Endometrium (tissue), 2 donors: ENCODE measurements around the gene ARID1B.

Experiments
- FAIRE-seq: peaks from 2 replicates; lab custom pipeline; 2012; peaks lifted over from hg19 to GRCh38; lab: Jason Lieb, UNC
- donor health status: control.
- donor health status: control.

Gene ARID1B

DNA sequence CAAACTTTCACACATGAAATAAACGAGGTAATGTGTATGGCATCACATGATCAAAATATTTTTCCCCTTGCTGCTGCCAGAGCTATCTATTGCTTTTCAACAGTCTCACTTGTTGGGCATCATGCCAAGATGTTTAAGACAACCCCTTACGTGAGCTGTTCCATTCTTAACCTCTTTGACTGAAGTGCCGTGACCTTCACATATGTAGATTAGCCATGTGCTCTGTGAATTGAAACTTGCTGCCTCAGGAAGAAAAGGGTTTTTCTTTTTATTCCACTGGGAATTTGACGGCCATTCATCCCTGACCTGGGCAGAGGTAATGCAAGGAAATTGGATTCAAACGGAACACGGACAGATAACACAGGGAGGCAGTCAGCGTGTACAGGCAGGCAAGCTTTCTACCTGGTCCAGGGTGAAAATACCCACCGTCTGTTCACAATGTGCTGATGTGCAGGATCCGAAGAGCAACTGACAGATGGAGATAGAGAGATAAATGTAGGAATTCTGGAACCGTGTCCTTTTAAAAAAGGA, 14.2 kb downstream of the ARID1B start:
- no peak for FAIRE-seq

DNA sequence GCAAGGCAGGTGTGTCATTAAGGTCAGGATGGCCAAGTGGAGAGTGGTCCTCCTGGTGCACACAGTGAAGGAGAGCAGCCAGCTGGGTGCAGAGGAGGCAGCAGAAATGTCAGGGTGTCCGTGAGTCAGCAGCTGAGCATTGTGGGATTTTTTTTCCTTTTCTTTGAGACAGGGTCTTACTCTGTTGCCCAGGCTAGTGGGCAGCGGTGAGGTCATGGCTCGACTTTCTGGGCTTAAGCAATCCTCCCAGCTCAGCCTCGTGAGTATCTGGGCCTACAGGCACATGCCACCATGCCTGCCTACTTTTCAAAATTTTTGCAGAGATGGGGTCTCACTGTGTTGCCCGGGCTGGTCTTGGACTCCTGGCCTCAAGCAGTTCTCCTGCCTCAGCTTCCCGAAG, 16.0 kb downstream of the ARID1B start:
- FAIRE-seq = no peak

DNA sequence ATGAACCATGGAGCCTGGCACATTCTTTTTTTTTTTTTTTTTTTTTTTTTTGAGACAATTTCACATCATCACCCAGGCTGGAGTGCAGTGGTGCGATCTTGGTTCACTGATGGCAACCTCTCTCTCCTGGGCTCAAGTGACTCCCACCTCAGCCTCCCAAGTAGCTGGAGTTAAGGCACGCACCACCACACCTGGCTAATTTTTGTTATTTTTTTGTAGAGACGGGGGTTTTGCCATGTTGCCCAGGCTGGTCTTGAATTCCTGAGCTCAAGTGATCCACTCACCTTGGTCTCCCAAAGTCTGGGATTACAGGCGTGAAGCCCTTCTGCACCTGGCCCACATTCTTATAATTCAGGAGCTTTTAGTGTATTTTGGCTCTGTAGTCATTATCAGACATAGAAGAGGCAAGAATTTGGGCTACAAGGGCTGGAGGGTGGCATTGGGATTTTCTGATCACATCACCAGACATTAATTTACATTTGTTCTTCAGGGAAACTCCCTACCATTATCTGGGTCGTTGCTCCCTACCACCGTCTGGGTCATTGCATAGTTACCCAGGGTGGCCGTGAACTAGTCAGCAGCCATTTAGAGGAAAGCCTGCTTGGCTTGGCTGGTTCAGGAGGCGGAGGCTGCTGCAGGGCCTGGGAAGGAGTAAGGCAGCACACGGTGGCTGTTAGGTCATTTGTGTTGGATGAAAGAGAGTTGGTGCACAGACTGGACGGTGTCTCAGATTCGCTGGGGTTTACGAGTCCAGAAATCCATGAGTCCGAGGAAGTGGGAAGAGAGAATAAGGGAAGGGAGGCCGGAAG, 17.6 kb downstream of the ARID1B start:
- no peak for FAIRE-seq

DNA sequence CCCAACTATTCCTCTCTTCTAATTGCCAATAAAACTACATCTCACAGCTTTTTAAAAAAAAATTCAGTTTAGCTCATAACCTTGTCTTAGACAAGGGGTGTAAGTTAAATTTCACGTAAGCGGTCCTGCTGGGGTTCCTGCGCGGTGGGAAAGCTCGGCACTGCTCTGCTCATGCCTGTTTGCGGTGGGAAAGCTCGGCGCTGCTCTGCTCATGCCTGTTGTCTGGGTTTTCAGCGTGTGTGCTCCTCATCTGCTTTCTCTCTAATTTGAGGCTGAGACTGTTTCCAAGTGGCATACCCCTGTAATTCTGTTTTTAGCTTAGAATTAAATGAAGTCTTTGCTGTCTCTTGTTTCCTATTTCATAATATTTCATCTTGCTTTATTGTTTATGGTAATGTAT, 18.6 kb downstream of the ARID1B start:
- FAIRE-seq = no peak

DNA sequence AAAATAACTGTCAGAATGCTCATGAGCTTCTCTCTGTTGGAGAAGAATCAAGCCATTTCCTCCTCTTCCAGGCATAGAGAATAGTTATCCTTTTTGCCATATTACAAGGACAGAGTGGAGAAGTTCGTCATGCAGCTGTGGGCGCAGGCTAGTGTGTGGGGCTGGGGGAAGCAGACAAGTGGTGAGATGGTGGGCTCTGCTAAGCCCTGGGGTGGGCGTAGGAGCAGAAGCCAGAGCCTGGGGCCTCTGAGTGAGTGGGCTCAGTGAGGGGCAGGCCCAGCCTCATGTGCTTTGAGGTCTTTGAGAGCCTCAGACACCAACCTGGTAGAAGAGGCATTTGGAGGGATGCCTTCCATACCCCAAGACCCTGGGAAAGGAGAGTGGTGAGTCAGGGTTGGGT, 19.4 kb downstream of the ARID1B start:
- no peak for FAIRE-seq

DNA sequence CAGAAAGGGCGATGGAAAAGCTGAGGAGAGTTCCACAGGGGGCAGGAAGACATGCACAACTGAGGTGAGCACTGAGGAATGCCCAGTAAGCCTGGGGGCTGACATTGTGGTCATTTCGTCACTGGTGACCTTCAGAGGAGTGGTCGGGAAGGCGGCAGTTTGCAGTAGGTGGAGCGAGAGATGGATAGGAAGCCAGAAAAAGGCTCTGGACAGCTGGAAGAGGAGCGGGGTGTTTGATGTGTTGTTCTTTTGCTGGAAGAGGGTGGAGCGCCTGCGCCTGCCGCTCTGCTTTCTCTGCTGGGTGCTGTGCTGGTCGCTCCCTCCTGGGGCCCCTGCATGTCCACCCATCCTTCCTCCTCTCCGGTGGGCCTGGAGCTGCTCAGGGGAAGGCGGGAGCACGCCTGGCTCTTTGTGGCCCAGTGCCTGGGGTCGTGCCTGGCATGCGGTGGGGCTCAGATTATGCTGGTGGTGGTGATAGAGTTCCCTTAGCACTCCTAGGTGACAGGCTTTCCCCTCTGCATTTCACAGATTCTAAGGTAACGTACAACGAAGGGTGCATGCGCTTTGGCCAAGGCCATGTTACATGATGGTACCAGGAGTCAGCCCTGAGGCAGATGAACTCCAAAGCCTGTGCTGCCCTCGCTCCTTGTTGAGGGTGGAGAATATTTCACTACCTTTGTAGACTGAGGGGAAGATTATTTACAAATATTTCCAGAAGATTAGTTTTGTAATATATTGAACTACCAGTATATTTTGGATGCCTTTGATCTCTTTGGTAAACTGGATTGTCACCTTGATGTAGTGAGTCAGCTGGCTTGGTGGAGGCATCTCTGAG, 20.9 kb downstream of the ARID1B start:
- FAIRE-seq = no peak

DNA sequence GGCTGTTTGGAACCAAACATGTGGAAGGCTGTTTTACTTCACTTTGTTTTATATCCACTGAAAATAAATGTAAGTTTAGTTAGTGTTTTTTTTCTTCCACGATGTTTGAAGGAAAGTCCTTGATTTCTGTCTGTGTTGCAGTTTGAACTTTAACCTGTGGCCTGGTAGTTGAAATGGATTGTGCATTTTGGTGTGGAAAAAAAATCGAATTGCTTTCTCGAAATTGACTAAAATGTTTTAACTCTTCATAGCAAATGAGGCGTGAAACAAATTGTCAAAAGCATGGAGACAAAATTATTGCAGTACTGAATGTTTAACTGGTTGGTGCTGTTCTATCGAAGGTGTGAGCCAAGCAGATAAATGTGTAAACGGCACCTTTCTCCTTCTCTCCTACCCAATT, 24.5 kb downstream of the ARID1B start:
- no peak for FAIRE-seq

DNA sequence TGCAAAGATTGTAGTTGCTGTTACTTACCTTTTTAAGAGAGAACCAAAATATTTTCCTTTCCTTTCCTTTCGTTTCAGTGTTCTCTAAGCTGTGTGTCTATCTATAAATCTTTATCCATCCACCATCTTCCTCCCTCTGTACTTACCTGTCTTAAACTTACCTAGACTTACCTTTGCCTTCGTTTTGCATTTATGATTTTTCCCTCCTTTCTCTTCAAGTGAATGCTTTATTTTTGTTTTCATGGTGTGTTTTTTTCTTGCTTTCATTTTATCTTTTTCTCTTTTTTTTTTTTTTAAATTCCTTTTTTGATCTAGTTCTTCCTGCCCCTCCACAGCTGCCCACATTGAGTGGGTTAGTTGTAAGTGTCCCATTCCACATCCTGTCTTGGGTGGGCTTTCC, 26.2 kb downstream of the ARID1B start:
- FAIRE-seq = no peak

DNA sequence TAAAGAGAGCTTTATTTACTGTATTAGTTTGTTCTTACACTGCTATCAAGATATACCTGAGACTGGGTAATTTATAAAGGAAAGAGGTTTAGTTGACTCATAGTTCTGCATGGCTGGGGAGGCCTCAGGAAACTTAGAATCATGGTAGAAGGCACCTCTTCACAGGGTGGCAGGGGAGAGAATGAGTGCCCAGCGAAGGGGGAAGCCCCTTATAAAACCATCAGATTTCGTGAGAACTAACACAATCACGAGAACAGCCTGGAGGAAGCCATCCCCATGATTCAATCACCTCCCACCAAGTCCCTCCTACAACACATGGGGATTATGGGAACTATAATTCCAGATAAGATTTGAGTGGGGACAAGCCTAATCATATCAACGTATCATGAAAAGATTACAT, 27.2 kb downstream of the ARID1B start:
- FAIRE-seq = no peak

DNA sequence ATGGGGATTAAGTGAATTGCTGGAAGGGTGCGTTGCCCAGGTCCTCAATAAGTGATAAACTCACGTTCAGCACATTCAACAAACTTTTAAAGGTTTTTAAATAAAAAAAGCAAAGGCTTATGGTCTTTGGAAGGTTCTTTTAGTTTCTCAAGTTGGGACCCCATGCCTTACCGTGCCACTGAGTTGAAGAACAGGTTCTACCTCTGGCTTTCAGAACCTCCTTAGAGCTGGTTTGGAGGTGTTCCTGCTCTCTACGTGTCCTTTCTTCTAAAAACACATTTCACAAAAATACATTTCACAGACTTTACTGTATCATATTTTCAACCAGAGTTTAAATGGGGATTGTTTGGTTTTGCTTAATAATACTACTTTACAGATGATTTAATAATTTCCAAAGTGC, 29.0 kb downstream of the ARID1B start:
- no peak for FAIRE-seq

DNA sequence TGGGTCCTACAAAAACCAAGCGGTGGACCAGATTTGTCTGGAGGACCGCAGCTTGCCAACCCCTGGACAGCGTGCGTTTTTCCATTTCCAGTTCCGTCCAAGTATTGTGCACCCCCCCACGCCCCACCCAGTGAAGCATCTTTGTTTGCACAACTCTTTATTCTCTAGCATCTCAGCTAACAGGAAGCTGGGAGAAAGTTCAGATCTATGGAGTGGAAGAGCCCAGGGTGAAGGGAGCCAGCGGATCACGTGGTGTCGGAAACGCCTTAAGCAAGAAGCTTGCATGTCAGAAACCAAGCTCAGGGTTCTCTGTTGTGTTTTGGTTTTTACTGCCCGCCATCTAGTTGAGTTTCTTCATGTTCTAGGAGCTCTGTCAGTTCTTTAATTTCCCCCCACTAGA, 29.9 kb downstream of the ARID1B start:
- no peak for FAIRE-seq

DNA sequence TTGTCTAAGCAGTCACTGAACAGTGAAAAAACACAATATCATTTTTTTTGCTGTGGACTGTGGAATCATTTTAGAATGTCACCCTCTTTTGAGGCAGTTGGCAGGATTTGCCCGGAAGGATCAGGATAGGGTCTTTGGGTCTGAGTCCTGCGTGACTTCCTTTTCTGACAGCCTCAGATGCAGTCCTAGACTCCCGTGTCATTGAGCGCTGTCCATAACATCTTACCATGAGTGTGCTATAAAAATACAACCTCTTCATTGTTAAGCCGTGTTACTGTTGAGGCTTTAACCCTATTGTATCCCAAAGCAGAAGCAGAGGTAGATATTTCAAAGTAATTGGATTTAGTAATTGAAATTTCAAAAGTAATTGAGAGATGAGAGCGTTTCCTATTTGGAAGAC, 30.6 kb downstream of the ARID1B start:
- no peak for FAIRE-seq

DNA sequence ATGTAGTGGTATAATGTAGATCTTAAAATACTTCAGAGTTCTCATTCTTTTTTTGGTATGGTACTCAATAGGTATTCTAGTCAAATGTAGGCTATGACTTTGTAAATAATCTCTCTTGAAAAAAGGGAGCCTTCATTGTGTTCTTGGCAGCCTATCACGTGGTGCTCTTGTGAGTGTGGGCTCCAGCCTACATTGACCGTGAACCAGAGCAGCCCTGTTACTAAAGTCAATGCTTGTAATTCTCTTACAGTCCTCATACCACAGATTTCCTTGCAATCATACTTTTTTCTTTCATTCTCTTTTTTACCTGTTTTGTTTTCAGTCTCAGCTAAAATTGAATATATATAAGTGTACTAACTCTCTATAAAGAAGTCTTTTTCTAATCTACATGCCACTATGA, 31.1 kb downstream of the ARID1B start:
- no peak for FAIRE-seq

DNA sequence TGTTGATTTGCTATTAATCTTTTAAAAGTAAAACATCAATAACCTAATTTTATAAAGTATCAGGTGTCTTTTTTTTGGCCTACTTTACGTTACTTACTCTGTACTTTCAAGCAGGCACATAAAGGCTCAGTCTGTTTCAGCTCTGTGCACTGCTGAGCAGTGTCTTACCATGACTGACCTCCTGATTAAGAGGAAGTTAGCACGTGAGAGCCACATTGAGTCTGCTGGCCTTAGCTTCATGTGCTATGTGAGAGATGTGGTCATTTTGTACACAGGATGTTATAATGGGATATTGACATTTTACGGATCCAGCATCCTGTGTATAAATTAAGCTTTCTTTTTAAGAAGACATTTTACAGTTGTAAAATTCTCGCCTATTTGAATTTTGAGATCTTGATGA, 31.9 kb downstream of the ARID1B start:
- no peak for FAIRE-seq

DNA sequence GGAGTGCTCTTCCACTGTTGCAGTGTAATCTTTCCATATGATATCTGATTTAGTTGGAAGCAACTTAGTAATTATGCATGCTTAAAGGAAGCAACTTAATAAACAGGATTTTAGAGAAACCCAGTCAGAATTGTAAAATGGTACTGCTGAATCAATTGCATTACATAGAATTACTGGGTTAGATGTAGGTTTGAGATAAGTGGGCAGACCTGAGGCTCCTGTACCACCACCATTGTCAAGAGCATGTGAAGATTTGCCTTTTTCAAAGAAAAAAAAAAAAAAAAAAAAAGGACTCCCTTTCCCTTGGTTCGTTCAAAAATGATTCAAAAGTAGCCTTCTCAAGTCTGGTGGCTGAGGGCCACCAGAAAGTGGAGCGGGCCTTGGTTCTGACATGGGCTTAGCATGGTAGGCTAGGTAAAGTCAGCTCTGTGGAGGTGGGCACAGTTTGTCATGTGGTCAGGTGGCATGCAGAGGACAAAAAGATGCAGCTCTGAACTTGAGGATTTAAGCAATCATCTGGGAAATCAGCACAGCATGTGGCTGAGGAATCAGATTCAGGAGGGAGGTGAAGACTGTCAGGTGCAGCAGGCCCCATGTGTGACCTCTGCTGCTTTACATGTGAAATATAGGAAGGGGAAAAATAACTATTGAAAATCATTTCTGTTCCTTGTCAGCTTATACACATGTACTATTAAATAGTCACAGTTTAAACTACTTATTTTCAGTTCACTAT, 32.4 kb downstream of the ARID1B start:
- no peak for FAIRE-seq

DNA sequence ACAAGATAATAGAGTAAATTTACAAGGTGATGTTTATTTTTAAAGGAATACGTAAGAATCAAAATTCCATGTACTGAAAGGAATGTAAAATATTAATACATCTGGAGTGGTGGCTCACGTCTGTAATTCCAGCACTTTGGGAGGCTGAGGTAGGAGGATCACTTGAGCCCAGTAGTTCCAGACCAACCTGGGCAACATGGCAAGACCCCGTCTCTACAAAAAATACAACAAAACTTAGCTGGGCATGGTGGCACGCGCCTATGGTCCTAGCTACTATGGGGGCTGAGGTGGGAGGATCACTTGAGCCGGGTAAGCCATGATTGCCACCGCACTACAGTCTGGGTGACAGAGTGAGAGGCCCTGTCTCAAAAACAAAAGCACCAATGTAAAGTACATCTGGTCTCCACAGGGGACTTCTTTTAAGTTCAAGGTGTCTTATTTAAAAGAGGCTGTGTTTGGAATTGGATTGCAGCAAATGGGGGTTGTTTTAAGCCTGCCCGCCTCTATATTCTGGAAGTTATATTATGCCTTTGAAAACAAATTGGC, 36.9 kb downstream of the ARID1B start:
- no peak for FAIRE-seq

DNA sequence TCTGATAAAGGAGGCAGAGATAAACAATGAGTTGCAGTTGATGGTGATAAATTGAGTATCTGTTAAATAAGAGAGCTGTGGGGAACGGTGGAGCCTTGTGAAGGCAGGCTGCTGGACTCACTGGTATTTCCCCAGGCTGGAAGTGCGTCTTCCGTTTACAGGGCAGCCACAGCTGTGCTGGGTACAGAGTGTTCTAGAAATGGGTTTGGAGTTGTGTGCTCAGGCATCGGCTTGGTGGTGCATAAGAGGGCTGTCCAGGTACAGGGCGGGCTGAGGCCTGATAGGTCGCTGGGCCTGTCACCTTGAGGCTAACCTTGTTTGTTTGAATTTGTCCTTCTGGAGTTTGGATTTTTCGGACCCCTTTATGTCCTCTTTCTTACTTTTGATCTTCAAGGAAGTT, 39.3 kb downstream of the ARID1B start:
- FAIRE-seq = no peak

DNA sequence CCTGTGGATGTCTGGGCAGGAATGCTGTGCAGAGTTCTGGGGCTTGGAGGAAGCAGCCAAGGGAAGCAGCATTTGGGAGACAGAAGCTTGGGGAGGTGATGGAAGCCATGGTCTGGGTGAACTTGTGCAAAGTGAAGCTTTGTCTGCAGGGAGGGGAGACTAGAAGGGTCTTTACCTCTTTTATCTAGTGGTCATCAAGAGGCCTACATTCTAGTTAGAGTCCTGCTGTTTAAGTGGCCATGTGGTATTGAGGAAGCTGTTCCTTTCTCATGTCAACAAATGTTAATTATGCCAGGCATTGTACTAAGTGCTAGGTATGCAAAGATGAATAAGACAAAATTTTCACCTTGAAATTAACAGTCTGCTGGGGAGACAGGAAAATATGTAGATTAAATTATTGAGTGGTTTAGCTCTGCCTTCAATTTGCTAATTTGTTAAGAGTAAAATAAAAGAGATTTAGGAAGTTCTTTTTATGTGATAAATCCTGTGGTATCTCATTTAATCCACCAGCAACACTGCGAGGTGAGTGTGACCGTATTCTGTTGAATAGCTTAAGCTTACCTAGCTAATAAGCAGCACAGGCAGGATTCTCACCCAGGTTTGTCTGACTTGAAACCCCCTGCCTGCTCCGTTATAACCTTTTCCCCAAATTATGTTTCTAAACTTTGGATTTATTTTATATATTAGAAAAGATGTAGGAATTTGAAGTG, 43.1 kb downstream of the ARID1B start:
- FAIRE-seq = no peak

DNA sequence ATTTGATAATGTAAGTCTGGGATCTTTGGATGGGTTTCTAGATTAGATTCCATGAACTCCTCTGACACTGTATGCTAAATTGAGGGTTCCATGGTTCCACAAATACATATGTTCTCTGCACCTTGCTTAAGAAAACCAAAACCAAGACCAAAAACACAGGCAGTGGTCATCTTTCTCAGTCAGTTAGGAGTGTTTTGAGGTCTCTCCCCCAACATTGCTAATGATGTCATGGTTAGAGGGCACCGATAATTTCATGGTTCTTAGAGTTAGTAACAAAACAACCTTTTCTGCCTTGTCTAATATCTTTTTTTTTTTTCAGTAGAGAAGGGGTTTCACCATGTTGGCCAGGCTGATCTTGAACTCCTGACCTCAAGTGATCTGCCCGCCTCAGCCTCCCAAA, 44.5 kb downstream of the ARID1B start:
- no peak for FAIRE-seq

DNA sequence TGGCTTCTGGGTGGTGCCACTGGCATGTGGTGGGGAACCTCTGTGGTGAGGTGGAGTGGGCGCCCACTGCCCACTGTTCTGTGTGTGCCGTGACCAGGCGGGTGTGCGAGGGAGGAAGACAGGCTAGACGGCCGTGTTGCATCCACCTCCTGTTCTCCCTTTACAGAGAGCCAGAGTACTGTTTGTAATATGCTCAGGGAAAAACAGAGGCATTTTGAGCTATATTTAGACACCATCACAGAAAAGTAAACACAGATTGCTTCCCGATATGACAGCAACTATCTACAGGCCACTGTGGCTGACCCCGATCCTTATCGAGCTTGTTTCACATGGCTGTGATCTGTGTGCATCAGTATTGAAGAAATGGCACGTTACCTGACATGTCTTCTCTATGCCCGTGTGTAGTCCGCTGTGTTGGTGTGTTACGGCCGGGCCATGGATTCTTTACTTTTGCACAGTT, 45.6 kb downstream of the ARID1B start:
- FAIRE-seq = no peak

DNA sequence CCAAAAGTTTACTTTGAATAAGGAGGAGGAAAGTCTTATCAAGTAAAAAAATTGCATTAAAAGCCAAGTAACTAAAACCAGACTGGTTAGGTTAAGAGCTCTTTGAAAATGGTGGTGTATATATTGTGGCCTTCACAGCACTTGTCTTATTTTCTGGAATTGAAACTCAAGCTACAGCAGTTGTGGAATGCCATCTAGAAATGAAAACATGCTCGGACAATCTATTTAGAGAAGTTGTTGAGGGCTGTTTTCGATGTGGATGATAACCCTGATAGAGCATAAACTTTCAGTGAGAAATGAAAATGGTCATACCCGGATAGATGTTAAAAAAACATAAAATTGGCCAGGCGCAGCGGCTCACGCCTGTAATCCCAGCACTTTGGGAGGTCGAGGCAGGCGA, 47.0 kb downstream of the ARID1B start:
- no peak for FAIRE-seq

DNA sequence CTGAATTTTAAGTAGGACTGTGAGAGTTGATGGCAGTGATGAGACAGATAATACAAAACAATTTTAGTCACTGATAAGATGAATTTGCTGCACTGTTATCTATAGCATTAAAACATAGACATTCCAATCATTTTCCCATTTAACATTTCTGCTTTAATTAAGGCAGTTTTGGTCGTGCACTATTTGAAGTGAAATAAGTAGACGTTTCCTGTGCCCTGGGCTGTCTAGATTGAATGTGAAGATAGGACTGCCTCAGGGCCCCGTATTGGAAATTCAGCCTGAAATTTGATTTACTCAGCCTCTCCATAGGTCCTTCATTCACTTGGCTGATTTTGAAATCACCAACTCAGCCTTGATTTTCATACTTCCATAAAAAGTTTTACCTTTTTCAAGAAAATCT, 48.3 kb downstream of the ARID1B start:
- no peak for FAIRE-seq
